ENCODE measurements around the gene GPR146.
A peak's percentile ranks its signal among the peaks of the same experiment; 100 is the strongest.

The GPR146 gene

DNA sequence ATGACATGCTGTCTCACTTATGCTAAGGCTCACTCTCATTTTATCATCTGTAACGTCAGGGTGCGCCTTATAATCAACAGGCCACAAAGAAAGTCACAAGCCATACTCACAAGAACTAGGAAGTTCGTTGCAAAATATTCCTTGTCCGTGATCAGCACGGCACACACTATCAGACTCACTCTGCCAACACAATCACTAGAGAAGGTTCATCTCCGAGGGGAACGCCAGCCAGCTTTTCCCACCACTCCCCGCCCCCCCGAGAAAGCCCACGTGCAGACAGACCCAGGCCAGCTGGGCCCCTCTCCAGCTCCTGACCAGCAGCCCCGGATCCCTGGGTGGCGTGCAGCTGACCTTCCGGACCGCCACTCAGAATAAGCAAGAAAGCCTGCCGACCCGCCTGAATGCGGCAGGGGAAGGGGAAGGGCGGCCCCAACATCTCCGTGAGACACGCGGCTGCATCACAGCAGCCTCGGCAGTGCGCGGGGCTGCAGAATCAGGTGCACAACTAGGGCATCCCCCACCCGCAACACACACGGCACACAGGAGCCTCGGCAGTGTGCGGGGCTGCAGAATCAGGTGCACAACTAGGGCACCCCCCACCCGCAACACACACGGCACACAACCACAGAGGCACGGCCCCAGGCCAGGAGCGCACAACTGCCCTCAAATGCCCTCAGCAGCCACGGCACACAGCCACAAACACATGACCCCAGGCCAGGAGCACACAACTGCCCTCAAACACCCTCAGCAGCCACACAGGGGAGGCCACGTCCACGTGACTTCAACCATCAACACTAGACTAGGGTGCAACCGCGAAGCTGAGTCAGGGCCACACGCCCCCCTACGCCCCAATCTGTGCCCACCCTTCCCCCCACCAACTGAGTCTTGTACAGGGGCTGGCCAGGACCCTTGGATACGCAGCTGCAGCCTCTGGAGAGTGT is 2.5 kb upstream of the GPR146 start:
- H3K4me3 ChIP-seq (replicated peaks; ENCODE audit: low read depth, low read length), result no peak overlapping the region
- DNase-seq (ENCODE audit: extremely low read depth, low read depth), result no peak
- TF ChIP-seq, protein P1, sequence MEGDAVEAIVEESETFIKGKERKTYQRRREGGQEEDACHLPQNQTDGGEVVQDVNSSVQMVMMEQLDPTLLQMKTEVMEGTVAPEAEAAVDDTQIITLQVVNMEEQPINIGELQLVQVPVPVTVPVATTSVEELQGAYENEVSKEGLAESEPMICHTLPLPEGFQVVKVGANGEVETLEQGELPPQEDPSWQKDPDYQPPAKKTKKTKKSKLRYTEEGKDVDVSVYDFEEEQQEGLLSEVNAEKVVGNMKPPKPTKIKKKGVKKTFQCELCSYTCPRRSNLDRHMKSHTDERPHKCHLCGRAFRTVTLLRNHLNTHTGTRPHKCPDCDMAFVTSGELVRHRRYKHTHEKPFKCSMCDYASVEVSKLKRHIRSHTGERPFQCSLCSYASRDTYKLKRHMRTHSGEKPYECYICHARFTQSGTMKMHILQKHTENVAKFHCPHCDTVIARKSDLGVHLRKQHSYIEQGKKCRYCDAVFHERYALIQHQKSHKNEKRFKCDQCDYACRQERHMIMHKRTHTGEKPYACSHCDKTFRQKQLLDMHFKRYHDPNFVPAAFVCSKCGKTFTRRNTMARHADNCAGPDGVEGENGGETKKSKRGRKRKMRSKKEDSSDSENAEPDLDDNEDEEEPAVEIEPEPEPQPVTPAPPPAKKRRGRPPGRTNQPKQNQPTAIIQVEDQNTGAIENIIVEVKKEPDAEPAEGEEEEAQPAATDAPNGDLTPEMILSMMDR (IDR thresholded peaks at IDR 0.05; ENCODE audit: low read depth, low read length, missing control alignments), result no peak

DNA sequence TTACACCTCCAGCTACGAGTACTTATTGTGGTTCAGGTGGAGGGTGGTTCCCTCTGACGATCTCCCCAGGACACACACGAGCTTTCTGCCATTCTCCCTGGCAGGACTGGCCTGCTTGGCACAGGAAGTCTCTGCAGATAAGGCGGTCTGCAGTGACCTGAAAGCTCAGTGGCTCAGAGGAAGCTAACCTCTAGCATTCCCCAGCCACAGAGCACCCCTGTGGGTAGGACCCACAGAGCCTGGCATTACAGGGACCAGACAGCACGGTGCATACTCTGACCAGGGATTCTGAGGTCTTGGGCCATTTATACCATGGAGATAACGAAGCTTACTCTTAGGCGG is 1.9 kb upstream of the GPR146 start:
- no peak overlapping the region for H3K4me3 ChIP-seq (replicated peaks; ENCODE audit: low read depth, low read length)
- TF ChIP-seq, protein P1 (IDR thresholded peaks at IDR 0.05; ENCODE audit: low read depth, low read length, missing control alignments), result no peak
- no peak for DNase-seq (ENCODE audit: extremely low read depth, low read depth)

DNA sequence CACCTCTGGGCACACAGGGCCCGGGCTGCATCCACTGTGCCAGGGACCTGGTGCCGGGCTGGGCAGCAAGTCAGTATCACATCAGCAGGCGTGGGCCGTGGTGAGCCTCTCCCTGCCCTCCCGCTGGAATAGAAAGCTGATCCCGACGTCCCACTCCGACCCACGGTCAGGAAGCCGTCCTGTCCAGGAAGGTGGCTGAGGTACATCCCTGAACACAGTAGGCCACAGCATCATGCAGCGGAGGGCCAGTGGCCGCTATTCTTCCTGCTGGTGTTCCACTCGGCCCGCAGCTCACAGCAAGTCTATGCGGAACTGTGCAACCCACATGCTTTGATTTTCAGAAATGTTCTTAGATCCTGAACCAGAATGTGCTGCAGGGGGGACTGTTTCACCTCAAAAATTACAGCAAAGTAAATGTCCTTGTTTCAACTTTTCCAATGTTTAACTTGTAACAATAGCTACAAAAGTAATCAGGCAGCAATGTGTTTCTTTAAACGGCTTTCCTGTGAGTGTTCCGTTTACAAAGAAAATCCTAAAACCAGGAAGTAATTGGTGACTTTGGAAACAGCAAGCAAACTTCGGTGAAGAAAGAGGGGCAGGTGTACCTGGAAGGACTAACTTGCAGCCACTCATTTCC is 676 bp upstream of the GPR146 start:
- peak overlapping the region; percentile 35 for H3K4me3 ChIP-seq (replicated peaks; ENCODE audit: low read depth, low read length)
- TF ChIP-seq, protein P1 (IDR thresholded peaks at IDR 0.05; ENCODE audit: low read depth, low read length, missing control alignments), result no peak
- no peak for DNase-seq (ENCODE audit: extremely low read depth, low read depth)

DNA sequence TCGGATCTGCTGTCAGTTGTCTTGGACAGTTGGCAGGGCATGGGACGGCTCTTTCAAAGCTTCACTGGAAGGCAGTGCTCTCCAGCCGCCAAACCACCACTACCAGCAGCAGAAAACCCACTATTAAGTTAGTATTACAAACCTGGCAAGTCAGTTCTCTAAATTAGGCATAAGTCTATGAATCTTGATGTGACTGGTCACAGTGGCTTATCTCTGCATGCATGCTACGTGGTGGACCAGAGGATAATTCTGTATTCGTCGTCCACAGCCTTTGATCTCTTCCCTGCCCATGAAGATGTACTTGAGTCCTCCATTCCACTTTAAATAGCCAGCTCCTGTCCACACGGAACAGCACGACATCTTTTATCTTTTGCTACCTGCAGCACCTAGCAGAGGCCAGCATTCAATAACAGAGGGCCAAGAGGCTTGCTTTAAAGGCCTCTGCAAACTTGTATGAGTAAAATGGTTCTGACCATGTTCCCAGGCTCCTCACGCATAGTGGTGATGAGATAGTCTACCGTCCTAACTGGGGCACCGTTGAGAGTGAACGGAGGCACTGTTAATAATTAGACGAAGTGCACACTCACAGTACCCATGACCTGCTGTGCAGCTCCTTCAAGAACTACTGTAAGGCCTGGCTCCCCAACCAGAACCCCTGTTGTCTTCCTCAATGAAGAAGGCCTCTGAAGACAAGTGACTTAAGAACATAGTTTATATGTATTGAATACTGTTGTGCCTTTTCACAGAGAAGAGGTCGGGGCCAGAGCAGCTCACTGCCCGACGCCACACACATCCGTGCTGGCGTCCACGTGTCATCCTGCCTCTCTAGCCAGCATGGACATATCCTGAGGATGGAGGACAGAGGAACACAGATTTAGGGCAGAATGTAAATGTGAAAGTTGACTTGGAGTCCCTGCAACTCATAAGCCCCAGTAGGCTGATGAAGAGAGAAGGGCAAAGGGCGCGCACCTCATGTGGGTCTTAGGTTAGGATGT is 1.0 kb downstream of the GPR146 start:
- DNase-seq (ENCODE audit: extremely low read depth, low read depth), result no peak
- TF ChIP-seq, protein P1 (IDR thresholded peaks at IDR 0.05; ENCODE audit: low read depth, low read length, missing control alignments), result no peak
- peak overlapping the region; percentile 52 for H3K4me3 ChIP-seq (replicated peaks; ENCODE audit: low read depth, low read length)

DNA sequence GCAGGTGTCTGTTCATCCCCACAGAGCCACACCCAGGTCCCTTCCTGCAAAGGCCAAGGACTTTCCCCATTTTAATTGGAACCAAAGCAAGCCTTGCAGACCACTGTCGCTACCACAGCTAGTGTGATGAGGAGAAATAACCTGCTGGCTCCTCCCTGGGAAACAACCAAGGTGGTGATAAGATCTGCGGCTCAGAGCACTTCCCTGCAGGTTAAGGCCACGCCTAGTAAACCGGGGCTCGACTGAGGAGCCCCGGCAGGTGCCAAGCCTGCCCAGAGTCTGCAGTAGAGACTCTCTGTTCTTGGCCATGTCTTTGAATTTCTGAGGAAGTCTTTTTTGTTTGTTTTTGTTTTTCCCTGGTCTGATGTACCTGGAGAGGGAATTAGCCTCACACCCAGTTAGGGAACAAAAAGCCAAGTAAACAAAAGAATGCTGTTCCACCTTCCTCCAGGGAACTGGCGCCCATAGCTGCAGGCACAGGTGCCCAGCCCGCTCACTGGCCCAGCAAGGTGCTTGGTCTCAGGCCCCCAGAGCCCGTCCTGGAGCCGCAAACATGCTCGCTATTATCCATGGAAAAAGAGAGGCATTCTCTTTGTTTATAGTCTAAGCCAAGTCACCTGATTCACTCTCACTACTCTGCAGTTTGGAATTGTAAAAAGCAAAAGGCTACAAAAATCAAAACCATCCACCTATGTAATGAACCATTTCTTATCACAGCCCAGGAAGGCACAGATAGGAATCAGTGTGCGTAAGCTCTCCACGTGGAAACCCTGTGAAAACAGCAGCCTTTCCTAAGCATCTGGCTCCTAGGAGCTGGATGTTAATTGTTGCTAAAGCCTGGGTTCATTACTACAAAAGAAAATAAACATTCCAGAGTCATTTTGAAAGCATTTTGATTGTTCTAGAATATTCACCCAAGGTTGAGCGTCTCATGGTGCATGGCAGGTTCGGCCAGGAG is 2.7 kb downstream of the GPR146 start:
- no peak overlapping the region for H3K4me3 ChIP-seq (replicated peaks; ENCODE audit: low read depth, low read length)
- no peak for DNase-seq (ENCODE audit: extremely low read depth, low read depth)

More for the DNA sequence above, 2.7 kb downstream of the GPR146 start:
- TF ChIP-seq, protein P1 (IDR thresholded peaks at IDR 0.05; ENCODE audit: low read depth, low read length, missing control alignments), result no peak
